Left lung (tissue), 10 donors: ENCODE measurements around the gene NAGLU. TPM values are rescaled to one million over a fixed set of nuclear protein-coding genes. Genes with fewer than 3 reads are reported as not detected.

Experiments used
- ATAC-seq: fragments of 200-7000 bp; cut with Tn5 transposase; one replicate; pipeline ENCODE4 v1.9.1; 2020; ENCODE audit warnings: moderate library complexity
- DNase-seq, 4 donors: peaks; one replicate each; pipeline ENCODE4 v3.0.0-alpha.2; 2013 to 2020
- H3K27ac ChIP-seq, 2 donors: fragments of 200-600 bp; sonication (generic) in 1 of 2; one replicate each; pipeline versions ENCODE4 v1.5.0 to v1.8.0; 2020 to 2021
- H3K27me3 ChIP-seq, 2 donors: fragments of 200-600 bp; sonication (generic) in 1 of 2; one replicate each; pipeline versions ENCODE4 v1.5.0 to v1.8.0; 2020 to 2021
- H3K36me3 ChIP-seq, 2 donors: fragments of 200-600 bp; sonication (generic) in 1 of 2; one replicate each; pipeline versions ENCODE4 v1.5.0 to v1.8.0; 2020 to 2021
- H3K4me1 ChIP-seq, 2 donors: fragments of 200-600 bp; one replicate each; pipeline ENCODE4 v1.8.0; 2021
- H3K4me3 ChIP-seq, 2 donors: fragments of 200-600 bp; sonication (generic) in 1 of 2; one replicate each; pipeline versions ENCODE4 v1.5.0 to v1.8.0; 2020 to 2021; ENCODE audit warnings: mild to moderate bottlenecking in 1 of 2
- H3K9me3 ChIP-seq, 2 donors: fragments of 200-600 bp; sonication (generic) in 1 of 2; one replicate each; pipeline versions ENCODE4 v1.5.0 to v1.8.0; 2020 to 2021
- intact Hi-C, 2 donors: fragments of 100-400 bp; cut with DNase I; formaldehyde crosslinking; loops; one replicate each; pipeline versions ENCODE4 v1.11.2 to v1.14.2; 2022
- polyA plus RNA-seq, 6 donors: library from polyadenylated mRNA; unstranded; fragments of 120-200 nt; gene quantifications; one replicate each; pipeline ENCODE4 v1.2.1, GENCODE V29; 2013; ENCODE audit not compliant: insufficient read length in 6 of 6
- total RNA-seq, 2 donors: library from RNA; stranded (reverse); fragmentation: NEBNext Ultra II Directional; extraction: Animal tissue kit (Norgen Biotek cat#: 25700); gene quantifications; one replicate each; pipeline ENCODE4 v1.2.1, GENCODE V29; 2021
- TF ChIP-seq, protein P1 (sequence below), 2 donors: fragments of 200-600 bp; sonication (generic) in 1 of 2; IDR thresholded peaks; one replicate each; pipeline versions ENCODE4 v1.5.0 to v1.8.0; 2021; ENCODE audit warnings: antibody characterized with exemption in 2 of 2
- donor health status: DM: no; HTN: yes; CAD: no.
- donor health status: DM: no; HTN: no; CAD: no.

Gene NAGLU
- total and polyA plus RNA-seq, 8 donors: 10.3 to 56.2 (median 14.3) TPM

GRCh38 chr17:42509841-42510240, 26.2 kb upstream of the NAGLU start:
- Histone ChIP-seq H3K27ac (no peak overlapping the region), H3K4me1 (no peaks in the 10 kb centered on the region), H3K27me3 (no peaks in the 10 kb centered on the region), H3K4me3 (no peak overlapping the region), H3K9me3 (no peaks in the 10 kb centered on the region), H3K36me3 (peaks cover 0 to 99% of the 10 kb centered on the region in 2 donors)
- ATAC-seq (no peak), DNase-seq (no peak)
- TF ChIP-seq, protein P1, sequence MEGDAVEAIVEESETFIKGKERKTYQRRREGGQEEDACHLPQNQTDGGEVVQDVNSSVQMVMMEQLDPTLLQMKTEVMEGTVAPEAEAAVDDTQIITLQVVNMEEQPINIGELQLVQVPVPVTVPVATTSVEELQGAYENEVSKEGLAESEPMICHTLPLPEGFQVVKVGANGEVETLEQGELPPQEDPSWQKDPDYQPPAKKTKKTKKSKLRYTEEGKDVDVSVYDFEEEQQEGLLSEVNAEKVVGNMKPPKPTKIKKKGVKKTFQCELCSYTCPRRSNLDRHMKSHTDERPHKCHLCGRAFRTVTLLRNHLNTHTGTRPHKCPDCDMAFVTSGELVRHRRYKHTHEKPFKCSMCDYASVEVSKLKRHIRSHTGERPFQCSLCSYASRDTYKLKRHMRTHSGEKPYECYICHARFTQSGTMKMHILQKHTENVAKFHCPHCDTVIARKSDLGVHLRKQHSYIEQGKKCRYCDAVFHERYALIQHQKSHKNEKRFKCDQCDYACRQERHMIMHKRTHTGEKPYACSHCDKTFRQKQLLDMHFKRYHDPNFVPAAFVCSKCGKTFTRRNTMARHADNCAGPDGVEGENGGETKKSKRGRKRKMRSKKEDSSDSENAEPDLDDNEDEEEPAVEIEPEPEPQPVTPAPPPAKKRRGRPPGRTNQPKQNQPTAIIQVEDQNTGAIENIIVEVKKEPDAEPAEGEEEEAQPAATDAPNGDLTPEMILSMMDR (IDR thresholded peaks at IDR 0.05): no peak
- intact Hi-C loops: no loop called here

- no peak for DNase-seq
- Histone ChIP-seq H3K4me1 (peaks cover 5% of the 10 kb centered on the region in 2 donors), H3K4me3 (no peak overlapping the region), H3K27ac (peak overlapping the region; percentile 55 to 60), H3K9me3 (no peaks in the 10 kb centered on the region), H3K36me3 (peaks cover 0 to 99% of the 10 kb centered on the region in 2 donors), H3K27me3 (no peaks in the 10 kb centered on the region)
- TF ChIP-seq, protein P1 (IDR thresholded peaks at IDR 0.05): no peak
- intact Hi-C loops: no loop called here
- no peak for ATAC-seq
Observed at GRCh38 chr17:42512246-42512645, 23.8 kb upstream of the NAGLU start.

GRCh38 chr17:42512733-42513251, 23.2 kb upstream of the NAGLU start:
- Histone ChIP-seq H3K27ac (peak overlapping the region; percentile 55 to 60), H3K4me1 (peaks cover 10 to 11% of the 10 kb centered on the region in 2 donors), H3K36me3 (peaks cover 0 to 93% of the 10 kb centered on the region in 2 donors), H3K27me3 (no peaks in the 10 kb centered on the region), H3K9me3 (no peaks in the 10 kb centered on the region), H3K4me3 (no peak overlapping the region)
- intact Hi-C loops: no loop called here
- TF ChIP-seq, protein P1 (IDR thresholded peaks at IDR 0.05): no peak
- DNase-seq (no peak), ATAC-seq (no peak)

GRCh38 chr17:42513686-42514085, 22.4 kb upstream of the NAGLU start:
- Histone ChIP-seq H3K4me1 (peaks cover 19% of the 10 kb centered on the region in 2 donors), H3K4me3 (no peak overlapping the region), H3K27ac (peak overlapping the region; percentile 55 to 60), H3K9me3 (no peaks in the 10 kb centered on the region), H3K27me3 (no peaks in the 10 kb centered on the region), H3K36me3 (peaks cover 0 to 84% of the 10 kb centered on the region in 2 donors)
- TF ChIP-seq, protein P1 (IDR thresholded peaks at IDR 0.05): no peak
- DNase-seq (no peak), ATAC-seq (no peak)
- intact Hi-C loops: no loop called here

- intact Hi-C loops: no loop called here
- Histone ChIP-seq H3K27me3 (no peaks in the 10 kb centered on the region), H3K9me3 (no peaks in the 10 kb centered on the region), H3K27ac (no peak overlapping the region), H3K4me1 (peaks cover 25% of the 10 kb centered on the region in 2 donors), H3K36me3 (peaks cover 0 to 78% of the 10 kb centered on the region in 2 donors), H3K4me3 (no peak overlapping the region)
- no peak for ATAC-seq
- no peak for DNase-seq
- TF ChIP-seq, protein P1 (IDR thresholded peaks at IDR 0.05): no peak
Observed at GRCh38 chr17:42514279-42514678, 21.8 kb upstream of the NAGLU start.
